Measurements from ENCODE around the gene TTR.

DNA sequence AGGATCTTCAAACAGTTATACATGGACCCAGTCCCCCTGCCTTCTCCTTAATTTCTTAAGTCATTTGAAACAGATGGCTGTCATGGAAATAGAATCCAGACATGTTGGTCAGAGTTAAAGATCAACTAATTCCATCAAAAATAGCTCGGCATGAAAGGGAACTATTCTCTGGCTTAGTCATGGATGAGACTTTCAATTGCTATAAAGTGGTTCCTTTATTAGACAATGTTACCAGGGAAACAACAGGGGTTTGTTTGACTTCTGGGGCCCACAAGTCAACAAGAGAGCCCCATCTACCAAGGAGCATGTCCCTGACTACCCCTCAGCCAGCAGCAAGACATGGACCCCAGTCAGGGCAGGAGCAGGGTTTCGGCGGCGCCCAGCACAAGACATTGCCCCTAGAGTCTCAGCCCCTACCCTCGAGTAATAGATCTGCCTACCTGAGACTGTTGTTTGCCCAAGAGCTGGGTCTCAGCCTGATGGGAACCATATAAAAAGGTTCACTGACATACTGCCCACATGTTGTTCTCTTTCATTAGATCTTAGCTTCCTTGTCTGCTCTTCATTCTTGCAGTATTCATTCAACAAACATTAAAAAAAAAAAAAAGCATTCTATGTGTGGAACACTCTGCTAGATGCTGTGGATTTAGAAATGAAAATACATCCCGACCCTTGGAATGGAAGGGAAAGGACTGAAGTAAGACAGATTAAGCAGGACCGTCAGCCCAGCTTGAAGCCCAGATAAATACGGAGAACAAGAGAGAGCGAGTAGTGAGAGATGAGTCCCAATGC lies 4.6 kb downstream of the TTR start:
- TF ChIP-seq, protein P1, sequence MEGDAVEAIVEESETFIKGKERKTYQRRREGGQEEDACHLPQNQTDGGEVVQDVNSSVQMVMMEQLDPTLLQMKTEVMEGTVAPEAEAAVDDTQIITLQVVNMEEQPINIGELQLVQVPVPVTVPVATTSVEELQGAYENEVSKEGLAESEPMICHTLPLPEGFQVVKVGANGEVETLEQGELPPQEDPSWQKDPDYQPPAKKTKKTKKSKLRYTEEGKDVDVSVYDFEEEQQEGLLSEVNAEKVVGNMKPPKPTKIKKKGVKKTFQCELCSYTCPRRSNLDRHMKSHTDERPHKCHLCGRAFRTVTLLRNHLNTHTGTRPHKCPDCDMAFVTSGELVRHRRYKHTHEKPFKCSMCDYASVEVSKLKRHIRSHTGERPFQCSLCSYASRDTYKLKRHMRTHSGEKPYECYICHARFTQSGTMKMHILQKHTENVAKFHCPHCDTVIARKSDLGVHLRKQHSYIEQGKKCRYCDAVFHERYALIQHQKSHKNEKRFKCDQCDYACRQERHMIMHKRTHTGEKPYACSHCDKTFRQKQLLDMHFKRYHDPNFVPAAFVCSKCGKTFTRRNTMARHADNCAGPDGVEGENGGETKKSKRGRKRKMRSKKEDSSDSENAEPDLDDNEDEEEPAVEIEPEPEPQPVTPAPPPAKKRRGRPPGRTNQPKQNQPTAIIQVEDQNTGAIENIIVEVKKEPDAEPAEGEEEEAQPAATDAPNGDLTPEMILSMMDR (IDR thresholded peaks at IDR 0.05), result no peak
- TF ChIP-seq POLR2A (IDR thresholded peaks at IDR 0.05), result no peak

Measured in adrenal gland (tissue), 5 donors.